HepG2 (cell line): ENCODE measurements around the gene RFX7. TPM values are rescaled to one million over a fixed set of nuclear protein-coding genes. Genes with fewer than 3 reads are reported as not detected.

Experiments
- HIVEP1 ChIP-seq: sonication (generic); formaldehyde crosslinking; IDR thresholded peaks from 2 replicates; pipeline ENCODE4 v1.4.0; 2020; ENCODE audit warnings: mild to moderate bottlenecking, missing genetic modification reagents
- JUN ChIP-seq: sonication (generic); formaldehyde crosslinking; IDR thresholded peaks from 2 replicates; pipeline ENCODE4 v1.4.0; 2020; ENCODE audit warnings: mild to moderate bottlenecking, missing genetic modification reagents
- KDM5A ChIP-seq: fragments of 200-600 bp; sonication (generic); IDR thresholded peaks from 2 replicates; pipeline ENCODE4 v1.7.0; 2018; ENCODE audit warnings: antibody characterized with exemption, mild to moderate bottlenecking, low read length, borderline replicate concordance
- MEIS2 ChIP-seq: sonication (generic); formaldehyde crosslinking; IDR thresholded peaks from 2 replicates; pipeline ENCODE4 v1.9.0; 2021; ENCODE audit warnings: mild to moderate bottlenecking, missing genetic modification reagents
- MXD4 ChIP-seq: IDR thresholded peaks from 2 replicates; pipeline ENCODE4 v1.6.1; 2016; ENCODE audit warnings: mild to moderate bottlenecking, missing biosample characterization, missing genetic modification reagents
- MXI1 ChIP-seq: IDR thresholded peaks from 3 replicates; pipeline ENCODE4 v1.6.1; 2012; ENCODE audit warnings: low read depth, low read length, inconsistent platforms, borderline replicate concordance
- RBAK ChIP-seq: sonication (generic); formaldehyde crosslinking; IDR thresholded peaks from 2 replicates; pipeline ENCODE4 v1.5.1; 2020; ENCODE audit warnings: mild to moderate bottlenecking, missing genetic modification reagents
- RCOR2 ChIP-seq: IDR thresholded peaks from 2 replicates; pipeline ENCODE4 v1.6.1; 2016; ENCODE audit warnings: missing biosample characterization, missing genetic modification reagents
- REL ChIP-seq: sonication (generic); formaldehyde crosslinking; conservative IDR thresholded peaks from 2 replicates; pipeline ENCODE4 v1.8.0; 2022; ENCODE audit warnings: mild to moderate bottlenecking, missing genetic modification reagents, moderate library complexity
- TBX3 ChIP-seq: fragments of 450-650 bp; IDR thresholded peaks from 2 replicates; pipeline ENCODE4 v1.6.1; 2017; ENCODE audit warnings: antibody characterized with exemption, mild to moderate bottlenecking, inconsistent platforms, borderline replicate concordance
- ZKSCAN1 ChIP-seq: fragments of 150-350 bp; IDR thresholded peaks from 2 replicates; pipeline ENCODE4 v1.6.1; 2014; ENCODE audit warnings: low read length
- ZNF136 ChIP-seq: sonication (generic); formaldehyde crosslinking; IDR thresholded peaks from 2 replicates; pipeline ENCODE4 v1.8.1; 2022; ENCODE audit warnings: low read depth, mild to moderate bottlenecking, moderate library complexity, missing genetic modification reagents
- ZNF451 ChIP-seq: sonication (generic); formaldehyde crosslinking; IDR thresholded peaks from 2 replicates; pipeline ENCODE4 v1.5.0; 2020; ENCODE audit warnings: mild to moderate bottlenecking, missing genetic modification reagents
- ZNF7 ChIP-seq: IDR thresholded peaks from 2 replicates; pipeline ENCODE4 v1.6.1; 2016; ENCODE audit warnings: missing biosample characterization, missing genetic modification reagents
- ZSCAN31 ChIP-seq: sonication (generic); formaldehyde crosslinking; IDR thresholded peaks from 2 replicates; pipeline ENCODE4 v1.5.0; 2020; ENCODE audit warnings: low read depth, mild to moderate bottlenecking, missing genetic modification reagents
- polyA plus RNA-seq, 8 experiments: library from polyadenylated mRNA; depleted of rRNA in 3 of 8; stranded (reverse) in 7 of 8; unstranded in 1 of 8; fragments of >200 nt; fragmentation: Illumina TruSeq in 4 of 8; extraction: Trizol in 4 of 8; gene quantifications; 2 replicates each; pipeline versions ENCODE4 v1.2.1 to v1.2.3, GENCODE V29; 2011 to 2016; ENCODE audit warnings: low read depth in 4 of 8, missing spikeins in 1 of 8, mixed read lengths in 1 of 8; ENCODE audit not compliant: insufficient read depth in 1 of 8
- total RNA-seq, 5 experiments: library from RNA; depleted of rRNA; stranded (reverse); fragments of >200 nt; fragmentation: Illumina TruSeq; extraction: Trizol; gene quantifications; 2 replicates each; pipeline ENCODE4 v1.2.3, GENCODE V29; 2016; ENCODE audit warnings: low read depth in 1 of 5
- TF ChIP-seq, protein P1 (sequence below): IDR thresholded peaks from 2 replicates; pipeline ENCODE4 v1.6.1; 2016; ENCODE audit warnings: mild to moderate bottlenecking, missing biosample characterization, missing genetic modification reagents
- TF ChIP-seq, protein P2 (sequence below): sonication (generic); formaldehyde crosslinking; IDR thresholded peaks from 2 replicates; pipeline ENCODE4 v1.4.0; 2020; ENCODE audit warnings: mild to moderate bottlenecking, missing genetic modification reagents
- TF ChIP-seq, protein P3 (sequence below): sonication (generic); formaldehyde crosslinking; IDR thresholded peaks from 2 replicates; pipeline ENCODE4 v1.5.0; 2020; ENCODE audit warnings: missing genetic modification reagents
- TF ChIP-seq, protein P4 (sequence below): sonication (generic); formaldehyde crosslinking; conservative IDR thresholded peaks from 2 replicates; pipeline ENCODE4 v1.4.0; 2020; ENCODE audit warnings: mild to moderate bottlenecking, missing genetic modification reagents, moderate library complexity
- TF ChIP-seq, protein P5 (sequence below): IDR thresholded peaks from 2 replicates; pipeline ENCODE4 v1.6.1; 2016; ENCODE audit warnings: low read depth

RFX7 gene
- total and polyA plus RNA-seq, 2 of the 13 experiments (the other 11 are each of a cell fraction or from before 2014, with no cell fraction given), result 8.5 to 10.4 TPM

DNA sequence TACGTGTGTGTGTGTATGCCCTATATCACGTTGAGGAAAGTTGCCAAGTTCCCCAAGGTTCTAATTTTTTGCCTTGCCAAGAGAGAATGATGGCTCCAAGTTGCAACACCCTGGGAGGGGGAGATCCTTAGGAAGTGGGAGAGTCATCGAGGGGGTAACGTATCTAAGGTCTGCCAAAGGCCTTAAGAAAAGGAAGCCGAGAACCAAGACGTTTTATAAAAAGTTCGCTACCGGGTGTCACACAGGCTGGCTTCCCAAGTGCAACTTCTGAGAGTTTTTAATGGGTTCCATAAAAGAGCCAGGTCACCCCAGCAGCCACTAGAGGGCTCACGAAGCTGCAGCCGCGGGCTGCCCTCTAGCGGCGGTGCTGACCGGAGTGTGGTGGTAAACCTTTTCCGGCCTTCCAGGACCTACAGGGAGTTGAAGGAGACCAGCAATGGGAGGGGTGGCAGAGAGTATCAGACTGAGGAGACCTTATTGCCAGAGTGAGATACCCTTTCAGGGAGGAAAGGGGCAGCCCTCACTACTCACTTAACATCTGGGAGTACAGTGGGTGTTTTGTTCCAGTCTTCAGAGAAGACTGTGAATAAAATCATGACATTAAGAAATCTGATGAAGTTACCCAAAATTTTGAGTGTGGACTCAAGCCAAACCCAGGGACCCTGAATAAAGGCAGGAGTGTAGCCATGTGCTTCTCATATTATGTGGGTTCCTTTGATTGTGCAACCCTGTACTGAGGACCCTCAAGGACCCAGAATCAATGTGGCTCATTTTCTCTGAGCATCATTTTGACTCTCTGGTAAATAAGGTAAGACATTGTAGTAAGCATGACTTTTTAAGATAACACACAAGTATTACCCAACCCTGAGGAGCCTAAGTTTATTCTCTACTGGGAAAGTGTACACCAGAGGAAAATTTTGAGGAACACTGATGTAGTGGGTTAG, 2.5 kb upstream of the RFX7 start (continued):
- TF ChIP-seq, protein P1, sequence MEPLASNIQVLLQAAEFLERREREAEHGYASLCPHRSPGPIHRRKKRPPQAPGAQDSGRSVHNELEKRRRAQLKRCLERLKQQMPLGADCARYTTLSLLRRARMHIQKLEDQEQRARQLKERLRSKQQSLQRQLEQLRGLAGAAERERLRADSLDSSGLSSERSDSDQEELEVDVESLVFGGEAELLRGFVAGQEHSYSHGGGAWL (CRISPR knock-in tag), result no peak
- 0 out of 2 replicates have a peak, but pooled peaks have one; percentile 19 for TF ChIP-seq MEIS2 (CRISPR knock-in tag)
- TF ChIP-seq, protein P2, sequence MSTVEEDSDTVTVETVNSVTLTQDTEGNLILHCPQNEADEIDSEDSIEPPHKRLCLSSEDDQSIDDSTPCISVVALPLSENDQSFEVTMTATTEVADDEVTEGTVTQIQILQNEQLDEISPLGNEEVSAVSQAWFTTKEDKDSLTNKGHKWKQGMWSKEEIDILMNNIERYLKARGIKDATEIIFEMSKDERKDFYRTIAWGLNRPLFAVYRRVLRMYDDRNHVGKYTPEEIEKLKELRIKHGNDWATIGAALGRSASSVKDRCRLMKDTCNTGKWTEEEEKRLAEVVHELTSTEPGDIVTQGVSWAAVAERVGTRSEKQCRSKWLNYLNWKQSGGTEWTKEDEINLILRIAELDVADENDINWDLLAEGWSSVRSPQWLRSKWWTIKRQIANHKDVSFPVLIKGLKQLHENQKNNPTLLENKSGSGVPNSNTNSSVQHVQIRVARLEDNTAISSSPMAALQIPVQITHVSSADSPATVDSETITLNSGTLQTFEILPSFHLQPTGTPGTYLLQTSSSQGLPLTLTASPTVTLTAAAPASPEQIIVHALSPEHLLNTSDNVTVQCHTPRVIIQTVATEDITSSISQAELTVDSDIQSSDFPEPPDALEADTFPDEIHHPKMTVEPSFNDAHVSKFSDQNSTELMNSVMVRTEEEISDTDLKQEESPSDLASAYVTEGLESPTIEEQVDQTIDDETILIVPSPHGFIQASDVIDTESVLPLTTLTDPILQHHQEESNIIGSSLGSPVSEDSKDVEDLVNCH (CRISPR knock-in tag), result no peak
- TF ChIP-seq ZNF136, result no peak
- TF ChIP-seq REL (CRISPR knock-in tag), result no peak
- TF ChIP-seq, protein P3, sequence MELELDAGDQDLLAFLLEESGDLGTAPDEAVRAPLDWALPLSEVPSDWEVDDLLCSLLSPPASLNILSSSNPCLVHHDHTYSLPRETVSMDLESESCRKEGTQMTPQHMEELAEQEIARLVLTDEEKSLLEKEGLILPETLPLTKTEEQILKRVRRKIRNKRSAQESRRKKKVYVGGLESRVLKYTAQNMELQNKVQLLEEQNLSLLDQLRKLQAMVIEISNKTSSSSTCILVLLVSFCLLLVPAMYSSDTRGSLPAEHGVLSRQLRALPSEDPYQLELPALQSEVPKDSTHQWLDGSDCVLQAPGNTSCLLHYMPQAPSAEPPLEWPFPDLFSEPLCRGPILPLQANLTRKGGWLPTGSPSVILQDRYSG (CRISPR knock-in tag), result no peak
- TF ChIP-seq, protein P4, sequence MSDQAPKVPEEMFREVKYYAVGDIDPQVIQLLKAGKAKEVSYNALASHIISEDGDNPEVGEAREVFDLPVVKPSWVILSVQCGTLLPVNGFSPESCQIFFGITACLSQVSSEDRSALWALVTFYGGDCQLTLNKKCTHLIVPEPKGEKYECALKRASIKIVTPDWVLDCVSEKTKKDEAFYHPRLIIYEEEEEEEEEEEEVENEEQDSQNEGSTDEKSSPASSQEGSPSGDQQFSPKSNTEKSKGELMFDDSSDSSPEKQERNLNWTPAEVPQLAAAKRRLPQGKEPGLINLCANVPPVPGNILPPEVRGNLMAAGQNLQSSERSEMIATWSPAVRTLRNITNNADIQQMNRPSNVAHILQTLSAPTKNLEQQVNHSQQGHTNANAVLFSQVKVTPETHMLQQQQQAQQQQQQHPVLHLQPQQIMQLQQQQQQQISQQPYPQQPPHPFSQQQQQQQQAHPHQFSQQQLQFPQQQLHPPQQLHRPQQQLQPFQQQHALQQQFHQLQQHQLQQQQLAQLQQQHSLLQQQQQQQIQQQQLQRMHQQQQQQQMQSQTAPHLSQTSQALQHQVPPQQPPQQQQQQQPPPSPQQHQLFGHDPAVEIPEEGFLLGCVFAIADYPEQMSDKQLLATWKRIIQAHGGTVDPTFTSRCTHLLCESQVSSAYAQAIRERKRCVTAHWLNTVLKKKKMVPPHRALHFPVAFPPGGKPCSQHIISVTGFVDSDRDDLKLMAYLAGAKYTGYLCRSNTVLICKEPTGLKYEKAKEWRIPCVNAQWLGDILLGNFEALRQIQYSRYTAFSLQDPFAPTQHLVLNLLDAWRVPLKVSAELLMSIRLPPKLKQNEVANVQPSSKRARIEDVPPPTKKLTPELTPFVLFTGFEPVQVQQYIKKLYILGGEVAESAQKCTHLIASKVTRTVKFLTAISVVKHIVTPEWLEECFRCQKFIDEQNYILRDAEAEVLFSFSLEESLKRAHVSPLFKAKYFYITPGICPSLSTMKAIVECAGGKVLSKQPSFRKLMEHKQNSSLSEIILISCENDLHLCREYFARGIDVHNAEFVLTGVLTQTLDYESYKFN (CRISPR knock-in tag), result no peak
- TF ChIP-seq KDM5A, result peak; percentile 46; the same call in 1 of the 2 replicates
- no peak for TF ChIP-seq RCOR2
- TF ChIP-seq ZNF451 (CRISPR knock-in tag), result no peak
- TF ChIP-seq MXD4 (CRISPR knock-in tag), result peak; percentile 71; the same call in 1 of the 2 replicates
- no peak for TF ChIP-seq ZNF7 (CRISPR knock-in tag)
- TF ChIP-seq MXI1, result no peak
- TF ChIP-seq RBAK (CRISPR knock-in tag), result no peak
- no peak for TF ChIP-seq TBX3
- TF ChIP-seq HIVEP1 (CRISPR knock-in tag), result no peak
- TF ChIP-seq ZKSCAN1, result no peak
- TF ChIP-seq, protein P5, sequence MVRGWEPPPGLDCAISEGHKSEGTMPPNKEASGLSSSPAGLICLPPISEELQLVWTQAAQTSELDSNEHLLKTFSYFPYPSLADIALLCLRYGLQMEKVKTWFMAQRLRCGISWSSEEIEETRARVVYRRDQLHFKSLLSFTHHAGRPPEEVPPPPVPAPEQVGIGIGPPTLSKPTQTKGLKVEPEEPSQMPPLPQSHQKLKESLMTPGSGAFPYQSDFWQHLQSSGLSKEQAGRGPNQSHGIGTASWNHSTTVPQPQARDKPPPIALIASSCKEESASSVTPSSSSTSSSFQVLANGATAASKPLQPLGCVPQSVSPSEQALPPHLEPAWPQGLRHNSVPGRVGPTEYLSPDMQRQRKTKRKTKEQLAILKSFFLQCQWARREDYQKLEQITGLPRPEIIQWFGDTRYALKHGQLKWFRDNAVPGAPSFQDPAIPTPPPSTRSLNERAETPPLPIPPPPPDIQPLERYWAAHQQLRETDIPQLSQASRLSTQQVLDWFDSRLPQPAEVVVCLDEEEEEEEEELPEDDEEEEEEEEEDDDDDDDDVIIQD (CRISPR knock-in tag), result 0 out of 2 replicates have a peak, but pooled peaks have one; percentile 44
- TF ChIP-seq JUN (CRISPR knock-in tag), result no peak
- TF ChIP-seq ZSCAN31 (CRISPR knock-in tag), result peak; percentile 66; the same call in 1 of the 2 replicates
